GM12865 (cell line): ENCODE data around the gene ARGLU1.

Source experiments
- DNase-seq: peaks from one replicate; pipeline ENCODE4 v3.0.0; 2010; ENCODE audit warnings: low read depth
- H3K4me3 ChIP-seq: 2 replicates; pipeline ENCODE4 v1.5.1; 2011; ENCODE audit warnings: mild to moderate bottlenecking, low read depth, low read length, control low read depth
- CTCF ChIP-seq: IDR thresholded peaks from 2 replicates; pipeline ENCODE4 v1.5.1; 2011; ENCODE audit warnings: low read length, control low read depth, low read depth, inconsistent platforms; ENCODE audit not compliant: insufficient read depth; ENCODE audit errors: missing control alignments

ARGLU1 gene

GRCh38 chr13:106535552-106536243, 32.2 kb downstream of the ARGLU1 start, which contains the start of gene EFNB2:
TSS of gene EFNB2 (minus strand) at chr13:106535662. CDS start at chr13:106534964, 698 bp downstream.
- H3K4me3 ChIP-seq, result peak within 1 kb of the TSS; percentile 64
- peak; percentile 32 for TF ChIP-seq CTCF
- peak; percentile 95 for DNase-seq

- DNase-seq, result peak; percentile 18
These were observed 33.0 kb downstream of the ARGLU1 start for GRCh38 chr13:106534639-106535551.

GRCh38 chr13:106533943-106534638, 33.8 kb downstream of the ARGLU1 start:
- TF ChIP-seq CTCF, result no peak
- DNase-seq, result peak; percentile 12
- no peak overlapping the region for H3K4me3 ChIP-seq

More at GRCh38 chr13:106534639-106535551, 33.0 kb downstream of the ARGLU1 start:
- TF ChIP-seq CTCF, result no peak
- H3K4me3 ChIP-seq, result peak overlapping the region; percentile 53

GRCh38 chr13:106533101-106533942, 34.6 kb downstream of the ARGLU1 start:
- peak; percentile 34 for DNase-seq
- no peak overlapping the region for H3K4me3 ChIP-seq
- peak; percentile 5 for TF ChIP-seq CTCF

- no peak overlapping the region for H3K4me3 ChIP-seq
- DNase-seq, result no peak
- no peak for TF ChIP-seq CTCF
These were observed 35.6 kb downstream of the ARGLU1 start for GRCh38 chr13:106532111-106532929.
